ENCODE measurements around the gene ARHGEF28. TPM values are rescaled to one million over a fixed set of nuclear protein-coding genes. Genes with fewer than 3 reads are reported as not detected.

ARHGEF28 gene
- total RNA-seq, 1 donor from 2014 or later: 44.9 TPM

- Mint-ChIP-seq H3K27ac (ENCODE audit: unreplicated experiment) (no peak overlapping the region), H3K27me3 (ENCODE audit: unreplicated experiment) (no peaks in the 10 kb centered on the region), H3K9me3 (ENCODE audit: unreplicated experiment) (no peaks in the 10 kb centered on the region), H3K36me3 (ENCODE audit: unreplicated experiment) (no peaks in the 10 kb centered on the region), H3K4me3 (ENCODE audit: unreplicated experiment) (no peak overlapping the region), H3K4me1 (ENCODE audit: unreplicated experiment) (no peaks in the 10 kb centered on the region)
- TF ChIP-seq, protein P1, sequence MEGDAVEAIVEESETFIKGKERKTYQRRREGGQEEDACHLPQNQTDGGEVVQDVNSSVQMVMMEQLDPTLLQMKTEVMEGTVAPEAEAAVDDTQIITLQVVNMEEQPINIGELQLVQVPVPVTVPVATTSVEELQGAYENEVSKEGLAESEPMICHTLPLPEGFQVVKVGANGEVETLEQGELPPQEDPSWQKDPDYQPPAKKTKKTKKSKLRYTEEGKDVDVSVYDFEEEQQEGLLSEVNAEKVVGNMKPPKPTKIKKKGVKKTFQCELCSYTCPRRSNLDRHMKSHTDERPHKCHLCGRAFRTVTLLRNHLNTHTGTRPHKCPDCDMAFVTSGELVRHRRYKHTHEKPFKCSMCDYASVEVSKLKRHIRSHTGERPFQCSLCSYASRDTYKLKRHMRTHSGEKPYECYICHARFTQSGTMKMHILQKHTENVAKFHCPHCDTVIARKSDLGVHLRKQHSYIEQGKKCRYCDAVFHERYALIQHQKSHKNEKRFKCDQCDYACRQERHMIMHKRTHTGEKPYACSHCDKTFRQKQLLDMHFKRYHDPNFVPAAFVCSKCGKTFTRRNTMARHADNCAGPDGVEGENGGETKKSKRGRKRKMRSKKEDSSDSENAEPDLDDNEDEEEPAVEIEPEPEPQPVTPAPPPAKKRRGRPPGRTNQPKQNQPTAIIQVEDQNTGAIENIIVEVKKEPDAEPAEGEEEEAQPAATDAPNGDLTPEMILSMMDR (IDR thresholded peaks at IDR 0.05): no peak
- DNase-seq (ENCODE audit: extremely low spot score, unreplicated experiment): no peak
Observed at GRCh38 chr5:73968729-73969128, 342.7 kb downstream of the ARHGEF28 start.

- Mint-ChIP-seq H3K9me3 (ENCODE audit: unreplicated experiment) (no peaks in the 10 kb centered on the region), H3K4me1 (ENCODE audit: unreplicated experiment) (no peaks in the 10 kb centered on the region), H3K4me3 (ENCODE audit: unreplicated experiment) (no peak overlapping the region), H3K27ac (ENCODE audit: unreplicated experiment) (no peak overlapping the region), H3K36me3 (ENCODE audit: unreplicated experiment) (no peaks in the 10 kb centered on the region), H3K27me3 (ENCODE audit: unreplicated experiment) (no peaks in the 10 kb centered on the region)
- no peak for DNase-seq (ENCODE audit: extremely low spot score, unreplicated experiment)
- TF ChIP-seq, protein P1 (IDR thresholded peaks at IDR 0.05): no peak
Observed at GRCh38 chr5:73969195-73970036, 343.4 kb downstream of the ARHGEF28 start.

DNA sequence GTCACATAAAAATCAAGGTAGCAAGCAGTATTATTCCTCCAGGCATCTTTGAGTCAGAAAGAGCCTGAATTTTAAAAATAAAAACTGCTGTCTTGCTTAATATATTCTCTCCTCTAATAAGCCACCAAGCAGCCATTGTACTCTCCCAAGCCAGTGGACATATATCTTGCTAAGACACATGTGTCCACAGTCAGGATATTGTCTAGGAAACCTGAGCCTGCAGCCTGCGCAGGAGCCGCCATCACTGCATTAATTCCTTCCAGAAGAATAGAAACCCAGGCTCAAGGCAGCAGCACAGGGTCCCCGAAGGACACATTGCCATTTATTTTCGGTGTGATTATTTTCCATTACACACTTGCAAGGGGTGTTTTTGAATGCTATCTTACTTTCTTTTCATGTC lies 345.3 kb downstream of the ARHGEF28 start:
- H3K9me3 Mint-ChIP-seq (ENCODE audit: unreplicated experiment): no peaks in the 10 kb centered on the region
- no peaks in the 10 kb centered on the region for H3K27me3 Mint-ChIP-seq (ENCODE audit: unreplicated experiment)
- H3K4me1 Mint-ChIP-seq (ENCODE audit: unreplicated experiment): no peaks in the 10 kb centered on the region
- no peak for DNase-seq (ENCODE audit: extremely low spot score, unreplicated experiment)
- H3K4me3 Mint-ChIP-seq (ENCODE audit: unreplicated experiment): no peak overlapping the region
- TF ChIP-seq, protein P1 (IDR thresholded peaks at IDR 0.05): no peak
- no peak overlapping the region for H3K27ac Mint-ChIP-seq (ENCODE audit: unreplicated experiment)
- H3K36me3 Mint-ChIP-seq (ENCODE audit: unreplicated experiment): no peaks in the 10 kb centered on the region

GRCh38 chr5:73973135-73973534 lies 347.1 kb downstream of the ARHGEF28 start:
- Mint-ChIP-seq H3K27ac (ENCODE audit: unreplicated experiment) (no peak overlapping the region), H3K27me3 (ENCODE audit: unreplicated experiment) (no peaks in the 10 kb centered on the region), H3K4me3 (ENCODE audit: unreplicated experiment) (no peak overlapping the region), H3K4me1 (ENCODE audit: unreplicated experiment) (no peaks in the 10 kb centered on the region), H3K9me3 (ENCODE audit: unreplicated experiment) (no peaks in the 10 kb centered on the region), H3K36me3 (ENCODE audit: unreplicated experiment) (no peaks in the 10 kb centered on the region)
- TF ChIP-seq, protein P1 (IDR thresholded peaks at IDR 0.05): no peak
- no peak for DNase-seq (ENCODE audit: extremely low spot score, unreplicated experiment)

GRCh38 chr5:73974871-73975360 lies 348.9 kb downstream of the ARHGEF28 start:
- Mint-ChIP-seq H3K27ac (ENCODE audit: unreplicated experiment) (no peak overlapping the region), H3K9me3 (ENCODE audit: unreplicated experiment) (no peaks in the 10 kb centered on the region), H3K4me3 (ENCODE audit: unreplicated experiment) (no peak overlapping the region), H3K4me1 (ENCODE audit: unreplicated experiment) (no peaks in the 10 kb centered on the region), H3K27me3 (ENCODE audit: unreplicated experiment) (no peaks in the 10 kb centered on the region), H3K36me3 (ENCODE audit: unreplicated experiment) (no peaks in the 10 kb centered on the region)
- no peak for DNase-seq (ENCODE audit: extremely low spot score, unreplicated experiment)
- TF ChIP-seq, protein P1 (IDR thresholded peaks at IDR 0.05): no peak

All from osteocyte (in vitro differentiated cells).